ENCODE measurements around the gene WDR90. TPM values are rescaled to one million over a fixed set of nuclear protein-coding genes. Genes with fewer than 3 reads are reported as not detected.

The WDR90 gene
- total and polyA plus RNA-seq, 2 of the 13 experiments (the other 11 are each of a cell fraction or from before 2014, with no cell fraction given) = 14.9 to 28.9 TPM

GRCh38 chr16:667780-668518 lies 18.8 kb downstream of the WDR90 start, which contains the start of gene RHOT2 (continued):
- TF ChIP-seq, protein P1, sequence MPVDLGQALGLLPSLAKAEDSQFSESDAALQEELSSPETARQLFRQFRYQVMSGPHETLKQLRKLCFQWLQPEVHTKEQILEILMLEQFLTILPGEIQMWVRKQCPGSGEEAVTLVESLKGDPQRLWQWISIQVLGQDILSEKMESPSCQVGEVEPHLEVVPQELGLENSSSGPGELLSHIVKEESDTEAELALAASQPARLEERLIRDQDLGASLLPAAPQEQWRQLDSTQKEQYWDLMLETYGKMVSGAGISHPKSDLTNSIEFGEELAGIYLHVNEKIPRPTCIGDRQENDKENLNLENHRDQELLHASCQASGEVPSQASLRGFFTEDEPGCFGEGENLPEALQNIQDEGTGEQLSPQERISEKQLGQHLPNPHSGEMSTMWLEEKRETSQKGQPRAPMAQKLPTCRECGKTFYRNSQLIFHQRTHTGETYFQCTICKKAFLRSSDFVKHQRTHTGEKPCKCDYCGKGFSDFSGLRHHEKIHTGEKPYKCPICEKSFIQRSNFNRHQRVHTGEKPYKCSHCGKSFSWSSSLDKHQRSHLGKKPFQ (CRISPR knock-in tag; IDR thresholded peaks at IDR 0.05; ENCODE audit: insufficient replicate concordance) = peak; percentile 79
- no peak for TF ChIP-seq CHD2 (IDR thresholded peaks at IDR 0.05; ENCODE audit: low read depth, low read length)
- TF ChIP-seq, protein P2, sequence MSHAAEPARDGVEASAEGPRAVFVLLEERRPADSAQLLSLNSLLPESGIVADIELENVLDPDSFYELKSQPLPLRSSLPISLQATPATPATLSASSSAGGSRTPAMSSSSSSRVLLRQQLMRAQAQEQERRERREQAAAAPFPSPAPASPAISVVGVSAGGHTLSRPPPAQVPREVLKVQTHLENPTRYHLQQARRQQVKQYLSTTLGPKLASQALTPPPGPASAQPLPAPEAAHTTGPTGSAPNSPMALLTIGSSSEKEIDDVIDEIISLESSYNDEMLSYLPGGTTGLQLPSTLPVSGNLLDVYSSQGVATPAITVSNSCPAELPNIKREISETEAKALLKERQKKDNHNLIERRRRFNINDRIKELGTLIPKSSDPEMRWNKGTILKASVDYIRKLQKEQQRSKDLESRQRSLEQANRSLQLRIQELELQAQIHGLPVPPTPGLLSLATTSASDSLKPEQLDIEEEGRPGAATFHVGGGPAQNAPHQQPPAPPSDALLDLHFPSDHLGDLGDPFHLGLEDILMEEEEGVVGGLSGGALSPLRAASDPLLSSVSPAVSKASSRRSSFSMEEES (CRISPR knock-in tag; IDR thresholded peaks at IDR 0.05) = peak; percentile 62; the same call in 1 of the 2 replicates
- no peak for TF ChIP-seq ZNF562 (CRISPR knock-in tag; IDR thresholded peaks at IDR 0.05; ENCODE audit: borderline replicate concordance)
- TF ChIP-seq, protein P3, sequence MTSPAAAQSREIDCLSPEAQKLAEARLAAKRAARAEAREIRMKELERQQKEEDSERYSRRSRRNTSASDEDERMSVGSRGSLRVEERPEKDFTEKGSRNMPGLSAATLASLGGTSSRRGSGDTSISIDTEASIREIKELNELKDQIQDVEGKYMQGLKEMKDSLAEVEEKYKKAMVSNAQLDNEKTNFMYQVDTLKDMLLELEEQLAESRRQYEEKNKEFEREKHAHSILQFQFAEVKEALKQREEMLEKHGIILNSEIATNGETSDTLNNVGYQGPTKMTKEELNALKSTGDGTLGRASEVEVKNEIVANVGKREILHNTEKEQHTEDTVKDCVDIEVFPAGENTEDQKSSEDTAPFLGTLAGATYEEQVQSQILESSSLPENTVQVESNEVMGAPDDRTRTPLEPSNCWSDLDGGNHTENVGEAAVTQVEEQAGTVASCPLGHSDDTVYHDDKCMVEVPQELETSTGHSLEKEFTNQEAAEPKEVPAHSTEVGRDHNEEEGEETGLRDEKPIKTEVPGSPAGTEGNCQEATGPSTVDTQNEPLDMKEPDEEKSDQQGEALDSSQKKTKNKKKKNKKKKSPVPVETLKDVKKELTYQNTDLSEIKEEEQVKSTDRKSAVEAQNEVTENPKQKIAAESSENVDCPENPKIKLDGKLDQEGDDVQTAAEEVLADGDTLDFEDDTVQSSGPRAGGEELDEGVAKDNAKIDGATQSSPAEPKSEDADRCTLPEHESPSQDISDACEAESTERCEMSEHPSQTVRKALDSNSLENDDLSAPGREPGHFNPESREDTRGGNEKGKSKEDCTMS (CRISPR knock-in tag; conservative IDR thresholded peaks at IDR 0.05) = no peak
- no peak for TF ChIP-seq TCF7L2 (IDR thresholded peaks at IDR 0.05; ENCODE audit: low read depth, low read length)
- peak; percentile 86; the same call in 1 of the 2 replicates for TF ChIP-seq ZNF788 (CRISPR knock-in tag; IDR thresholded peaks at IDR 0.05; ENCODE audit: borderline replicate concordance)
- TF ChIP-seq SOX5 (CRISPR knock-in tag; IDR thresholded peaks at IDR 0.05; ENCODE audit: borderline replicate concordance) = peak; percentile 48; the same call in 1 of the 2 replicates
- TF ChIP-seq ZNF768 (CRISPR knock-in tag; IDR thresholded peaks at IDR 0.05) = peak; percentile 48; the same call in 1 of the 2 replicates
- no peak for TF ChIP-seq HMG20B (CRISPR knock-in tag; conservative IDR thresholded peaks at IDR 0.05)
- no peak for TF ChIP-seq ZNF251 (CRISPR knock-in tag; IDR thresholded peaks at IDR 0.05)
- no peak for TF ChIP-seq RAD51 (IDR thresholded peaks at IDR 0.05; ENCODE audit: borderline replicate concordance)
- TF ChIP-seq NAIF1 (CRISPR knock-in tag; IDR thresholded peaks at IDR 0.05; ENCODE audit: borderline replicate concordance) = no peak
- TF ChIP-seq, protein P4, sequence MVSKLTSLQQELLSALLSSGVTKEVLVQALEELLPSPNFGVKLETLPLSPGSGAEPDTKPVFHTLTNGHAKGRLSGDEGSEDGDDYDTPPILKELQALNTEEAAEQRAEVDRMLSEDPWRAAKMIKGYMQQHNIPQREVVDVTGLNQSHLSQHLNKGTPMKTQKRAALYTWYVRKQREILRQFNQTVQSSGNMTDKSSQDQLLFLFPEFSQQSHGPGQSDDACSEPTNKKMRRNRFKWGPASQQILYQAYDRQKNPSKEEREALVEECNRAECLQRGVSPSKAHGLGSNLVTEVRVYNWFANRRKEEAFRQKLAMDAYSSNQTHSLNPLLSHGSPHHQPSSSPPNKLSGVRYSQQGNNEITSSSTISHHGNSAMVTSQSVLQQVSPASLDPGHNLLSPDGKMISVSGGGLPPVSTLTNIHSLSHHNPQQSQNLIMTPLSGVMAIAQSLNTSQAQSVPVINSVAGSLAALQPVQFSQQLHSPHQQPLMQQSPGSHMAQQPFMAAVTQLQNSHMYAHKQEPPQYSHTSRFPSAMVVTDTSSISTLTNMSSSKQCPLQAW (CRISPR knock-in tag; IDR thresholded peaks at IDR 0.05) = no peak
- no peak for TF ChIP-seq ZNF224 (CRISPR knock-in tag; IDR thresholded peaks at IDR 0.05)
